Immature natural killer cell (primary cell): ENCODE data around the gene ACTR5. TPM values are rescaled to one million over a fixed set of nuclear protein-coding genes. Genes with fewer than 3 reads are reported as not detected.

Experiments used
- DNase-seq, 3 donors: peaks; one replicate each; pipeline ENCODE4 v3.0.0; 2022; ENCODE audit warnings: mixed read lengths in 1 of 3
- H3K27ac Mint-ChIP-seq, 6 donors: one replicate each; pipeline ENCODE4 v1.8.0; 2020; ENCODE audit warnings: mixed read lengths in 6 of 6, mild to moderate bottlenecking in 5 of 6, inconsistent platforms in 4 of 6, moderate library complexity in 3 of 6
- H3K27me3 Mint-ChIP-seq, 3 donors: one replicate each; pipeline ENCODE4 v1.8.0; 2020 to 2021; ENCODE audit warnings: low read depth in 3 of 3, mild to moderate bottlenecking in 3 of 3, mixed read lengths in 3 of 3, moderate library complexity in 3 of 3, inconsistent platforms in 1 of 3
- H3K36me3 Mint-ChIP-seq, 3 donors: one replicate each; pipeline ENCODE4 v1.8.0; 2020; ENCODE audit warnings: mixed read lengths in 3 of 3, inconsistent platforms in 2 of 3, mild to moderate bottlenecking in 2 of 3
- H3K4me1 Mint-ChIP-seq, 2 donors: one replicate each; pipeline ENCODE4 v1.8.0; 2020; ENCODE audit warnings: inconsistent platforms in 2 of 2, mild to moderate bottlenecking in 2 of 2, mixed read lengths in 2 of 2, moderate library complexity in 1 of 2
- H3K4me3 Mint-ChIP-seq, 5 donors: one replicate each; pipeline ENCODE4 v1.8.0; 2020; ENCODE audit warnings: mild to moderate bottlenecking in 5 of 5, mixed read lengths in 5 of 5, inconsistent platforms in 3 of 5, moderate library complexity in 3 of 5
- H3K9me3 Mint-ChIP-seq, 6 donors: one replicate each; pipeline ENCODE4 v1.8.0; 2020; ENCODE audit warnings: mild to moderate bottlenecking in 6 of 6, mixed read lengths in 6 of 6, inconsistent platforms in 4 of 6, moderate library complexity in 3 of 6
- polyA plus RNA-seq, 3 donors: library from polyadenylated mRNA; unstranded; fragments of 300-500 nt; fragmentation: Illumina TruSeq; gene quantifications; one replicate each; pipeline ENCODE4 v1.2.3, GENCODE V29; 2021

Gene ACTR5
- polyA plus RNA-seq, 3 donors from 2014 or later = 8.0 to 11.1 (median 8.7) TPM

- peaks cover 0 to 3% (median under 1%) of the 10 kb centered on the region in 6 donors for H3K9me3 Mint-ChIP-seq
- H3K27ac Mint-ChIP-seq = no peak overlapping the region
- no peak overlapping the region for H3K4me3 Mint-ChIP-seq
- peaks cover 35 to 70% (median 52%) of the 10 kb centered on the region in 3 donors for H3K27me3 Mint-ChIP-seq
- H3K36me3 Mint-ChIP-seq = no peaks in the 10 kb centered on the region
- no peak for DNase-seq
- peaks cover 36% of the 10 kb centered on the region in 2 donors for H3K4me1 Mint-ChIP-seq
Observed at GRCh38 chr20:38732981-38733380, 15.3 kb upstream of the ACTR5 start.

GRCh38 chr20:38735172-38735571 is 13.1 kb upstream of the ACTR5 start:
- Mint-ChIP-seq H3K27ac (no peak overlapping the region), H3K27me3 (peaks cover 20 to 53% (median 31%) of the 10 kb centered on the region in 3 donors), H3K4me3 (no peak overlapping the region), H3K36me3 (peaks cover 0 to 1% (median 0%) of the 10 kb centered on the region in 3 donors), H3K9me3 (no peaks in the 10 kb centered on the region), H3K4me1 (peaks cover 15 to 17% of the 10 kb centered on the region in 2 donors)
- DNase-seq = no peak

- no peaks in the 10 kb centered on the region for H3K4me1 Mint-ChIP-seq
- H3K9me3 Mint-ChIP-seq = no peaks in the 10 kb centered on the region
- H3K27ac Mint-ChIP-seq = no peak overlapping the region
- H3K4me3 Mint-ChIP-seq = no peak overlapping the region
- peaks cover 0 to 3% (median 0%) of the 10 kb centered on the region in 3 donors for H3K36me3 Mint-ChIP-seq
- H3K27me3 Mint-ChIP-seq = peaks cover 17 to 41% (median 21%) of the 10 kb centered on the region in 3 donors
- no peak for DNase-seq
Observed at GRCh38 chr20:38737887-38738286, 10.4 kb upstream of the ACTR5 start.

- Mint-ChIP-seq H3K4me1 (peaks cover 24 to 25% of the 10 kb centered on the region in 2 donors), H3K36me3 (peaks cover 0 to 3% (median 0%) of the 10 kb centered on the region in 3 donors), H3K4me3 (no peak overlapping the region), H3K27me3 (peaks cover 7 to 21% (median 17%) of the 10 kb centered on the region in 3 donors), H3K9me3 (no peaks in the 10 kb centered on the region), H3K27ac (no peak overlapping the region)
- no peak for DNase-seq
Observed at GRCh38 chr20:38745757-38746156, 2.5 kb upstream of the ACTR5 start.

- peaks cover 6 to 8% (median 7%) of the 10 kb centered on the region in 3 donors for H3K36me3 Mint-ChIP-seq
- H3K27ac Mint-ChIP-seq = peak overlapping the region; percentile 91 to 100 (median 98)
- no peaks in the 10 kb centered on the region for H3K9me3 Mint-ChIP-seq
- peaks cover 27 to 33% of the 10 kb centered on the region in 2 donors for H3K4me1 Mint-ChIP-seq
- H3K4me3 Mint-ChIP-seq = peak overlapping the region; percentile 95 to 99 (median 98)
- no peak for DNase-seq
- H3K27me3 Mint-ChIP-seq = peaks cover 3 to 17% (median 12%) of the 10 kb centered on the region in 3 donors
Observed at GRCh38 chr20:38747495-38748096, 664 bp upstream of the ACTR5 start.

GRCh38 chr20:38748861-38749149 is 545 bp downstream of the ACTR5 start:
- H3K27ac Mint-ChIP-seq = peak overlapping the region; percentile 44 to 97 (median 94)
- H3K4me1 Mint-ChIP-seq = peaks cover 27 to 33% of the 10 kb centered on the region in 2 donors
- H3K9me3 Mint-ChIP-seq = no peaks in the 10 kb centered on the region
- H3K4me3 Mint-ChIP-seq = peak overlapping the region; percentile 90 to 96 (median 94)
- peaks cover 8 to 17% (median 12%) of the 10 kb centered on the region in 3 donors for H3K36me3 Mint-ChIP-seq
- peaks cover 3 to 10% (median 7%) of the 10 kb centered on the region in 3 donors for H3K27me3 Mint-ChIP-seq
- DNase-seq = no peak

- H3K27me3 Mint-ChIP-seq = peaks cover 3 to 7% (median 6%) of the 10 kb centered on the region in 3 donors
- H3K4me1 Mint-ChIP-seq = peaks cover 27 to 33% of the 10 kb centered on the region in 2 donors
- no peak overlapping the region for H3K4me3 Mint-ChIP-seq
- no peaks in the 10 kb centered on the region for H3K9me3 Mint-ChIP-seq
- peak overlapping the region in 2 of 6 donors; percentile 26 to 39 for H3K27ac Mint-ChIP-seq
- DNase-seq = peak in 2 of 3 donors; percentile 25 to 34
- H3K36me3 Mint-ChIP-seq = peaks cover 23 to 36% (median 23%) of the 10 kb centered on the region in 3 donors
Observed at GRCh38 chr20:38751360-38751976, 3.2 kb downstream of the ACTR5 start.

GRCh38 chr20:38752029-38752428 is 3.8 kb downstream of the ACTR5 start:
- peaks cover 27 to 33% of the 10 kb centered on the region in 2 donors for H3K4me1 Mint-ChIP-seq
- H3K27me3 Mint-ChIP-seq = peaks cover 3 to 7% (median 6%) of the 10 kb centered on the region in 3 donors

GRCh38 chr20:38754924-38755323 is 6.7 kb downstream of the ACTR5 start:
- H3K4me3 Mint-ChIP-seq = no peak overlapping the region
- H3K27me3 Mint-ChIP-seq = no peaks in the 10 kb centered on the region
- H3K4me1 Mint-ChIP-seq = peaks cover 8 to 13% of the 10 kb centered on the region in 2 donors
- H3K36me3 Mint-ChIP-seq = peaks cover 30 to 52% (median 33%) of the 10 kb centered on the region in 3 donors
- H3K27ac Mint-ChIP-seq = no peak overlapping the region
- no peaks in the 10 kb centered on the region for H3K9me3 Mint-ChIP-seq
- no peak for DNase-seq

More at GRCh38 chr20:38752029-38752428, 3.8 kb downstream of the ACTR5 start:
- H3K36me3 Mint-ChIP-seq = peaks cover 24 to 37% (median 25%) of the 10 kb centered on the region in 3 donors
- H3K27ac Mint-ChIP-seq = no peak overlapping the region
- no peaks in the 10 kb centered on the region for H3K9me3 Mint-ChIP-seq
- DNase-seq = no peak
- no peak overlapping the region for H3K4me3 Mint-ChIP-seq

- Mint-ChIP-seq H3K4me3 (no peak overlapping the region), H3K27ac (no peak overlapping the region), H3K4me1 (peaks cover 3 to 8% of the 10 kb centered on the region in 2 donors), H3K27me3 (no peaks in the 10 kb centered on the region), H3K36me3 (peaks cover 32 to 57% (median 38%) of the 10 kb centered on the region in 3 donors), H3K9me3 (no peaks in the 10 kb centered on the region)
- DNase-seq = no peak
Observed at GRCh38 chr20:38755324-38755910, 7.2 kb downstream of the ACTR5 start.

- peaks cover 0 to under 1% (median 0%) of the 10 kb centered on the region in 3 donors for H3K27me3 Mint-ChIP-seq
- peak overlapping the region in 1 of 6 donors; percentile 45 for H3K27ac Mint-ChIP-seq
- peaks cover 39 to 71% (median 53%) of the 10 kb centered on the region in 3 donors for H3K36me3 Mint-ChIP-seq
- H3K9me3 Mint-ChIP-seq = no peaks in the 10 kb centered on the region
- no peak overlapping the region for H3K4me3 Mint-ChIP-seq
- DNase-seq = no peak
- H3K4me1 Mint-ChIP-seq = peaks cover 0 to 2% of the 10 kb centered on the region in 2 donors
Observed at GRCh38 chr20:38757145-38757775, 9.0 kb downstream of the ACTR5 start.

GRCh38 chr20:38759106-38759505 is 10.8 kb downstream of the ACTR5 start:
- Mint-ChIP-seq H3K4me1 (peaks cover 0 to 2% of the 10 kb centered on the region in 2 donors), H3K4me3 (no peak overlapping the region), H3K36me3 (peaks cover 42 to 73% (median 60%) of the 10 kb centered on the region in 3 donors), H3K27me3 (peaks cover 0 to 6% (median 0%) of the 10 kb centered on the region in 3 donors), H3K9me3 (no peaks in the 10 kb centered on the region), H3K27ac (no peak overlapping the region)
- DNase-seq = no peak

- H3K4me3 Mint-ChIP-seq = no peak overlapping the region
- H3K4me1 Mint-ChIP-seq = peaks cover 0 to 2% of the 10 kb centered on the region in 2 donors
- H3K9me3 Mint-ChIP-seq = no peaks in the 10 kb centered on the region
- no peak overlapping the region for H3K27ac Mint-ChIP-seq
- H3K36me3 Mint-ChIP-seq = peaks cover 42 to 71% (median 54%) of the 10 kb centered on the region in 3 donors
- no peak for DNase-seq
- peaks cover 0 to 6% (median 0%) of the 10 kb centered on the region in 3 donors for H3K27me3 Mint-ChIP-seq
Observed at GRCh38 chr20:38760978-38761377, 12.7 kb downstream of the ACTR5 start.
